Fibroblast of gingiva (primary cell): ENCODE results near the gene ARHGEF16.

Source experiments
- DNase-seq: peaks from one replicate; pipeline ENCODE4 v3.0.0-alpha.2; 2011; ENCODE audit warnings: low read depth

Gene ARHGEF16

DNA sequence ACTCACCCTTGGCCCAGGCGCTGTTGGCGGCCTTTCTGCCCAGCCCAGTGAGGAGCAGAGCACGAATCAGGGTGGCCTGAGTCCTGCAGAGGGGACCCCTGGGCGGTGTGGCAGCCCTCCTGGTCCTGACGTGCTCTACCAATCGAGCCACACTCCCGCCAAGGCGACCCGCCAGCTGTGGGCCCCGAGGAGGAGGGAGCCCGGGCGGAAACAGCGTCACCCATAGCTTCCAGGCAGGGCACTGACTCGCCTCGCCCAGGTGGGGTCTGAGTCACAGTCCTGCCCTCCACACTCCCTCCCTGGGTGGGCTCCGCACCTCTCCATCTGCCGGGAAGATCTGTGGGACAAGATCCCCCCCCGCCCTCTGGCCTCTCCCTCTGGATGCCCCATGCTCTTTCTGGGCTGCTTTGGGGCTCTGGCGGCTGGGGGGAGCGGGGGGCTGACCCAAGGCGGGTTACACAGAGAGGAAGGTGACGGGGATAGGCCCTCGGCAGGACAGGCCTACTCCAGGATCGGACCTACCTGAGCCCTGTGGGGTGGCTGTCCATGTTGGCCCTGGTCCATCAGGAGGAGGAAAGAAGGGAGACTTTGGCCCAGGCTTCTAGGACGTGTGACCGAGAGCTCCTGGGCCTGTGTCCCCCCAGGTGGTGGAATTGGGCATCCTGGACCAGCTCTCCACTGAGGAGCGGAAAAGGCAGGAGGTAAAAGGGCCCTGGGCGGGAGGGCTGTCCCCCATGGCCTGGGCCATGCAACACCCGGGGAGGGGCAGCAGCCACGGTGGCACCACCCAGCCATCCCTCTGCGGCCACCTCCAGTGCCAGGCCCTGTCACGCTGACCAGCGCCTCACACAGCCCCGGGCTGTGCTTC lies 14.0 kb downstream of the ARHGEF16 start:
- no peak for DNase-seq

- DNase-seq = no peak
Measured at GRCh38 chr1:3469104-3469848, 14.8 kb downstream of the ARHGEF16 start.

- DNase-seq = no peak
Measured at GRCh38 chr1:3469849-3470649, 15.6 kb downstream of the ARHGEF16 start.

- DNase-seq = no peak
Measured at GRCh38 chr1:3470650-3471355, 16.3 kb downstream of the ARHGEF16 start.

- peak; percentile 17 for DNase-seq
Measured at GRCh38 chr1:3471356-3472087, 17.1 kb downstream of the ARHGEF16 start.

- no peak for DNase-seq
Measured at GRCh38 chr1:3472088-3472850, 17.8 kb downstream of the ARHGEF16 start.

- DNase-seq = no peak
Measured at GRCh38 chr1:3472906-3473305, 18.4 kb downstream of the ARHGEF16 start.

GRCh38 chr1:3473381-3473844 lies 18.9 kb downstream of the ARHGEF16 start:
- DNase-seq = peak; percentile 86

- no peak for DNase-seq
Measured at GRCh38 chr1:3474016-3474415, 19.6 kb downstream of the ARHGEF16 start.

GRCh38 chr1:3474421-3474820 lies 20.0 kb downstream of the ARHGEF16 start:
- DNase-seq = no peak

- no peak for DNase-seq
Measured at GRCh38 chr1:3475839-3476573, 21.5 kb downstream of the ARHGEF16 start.

DNA sequence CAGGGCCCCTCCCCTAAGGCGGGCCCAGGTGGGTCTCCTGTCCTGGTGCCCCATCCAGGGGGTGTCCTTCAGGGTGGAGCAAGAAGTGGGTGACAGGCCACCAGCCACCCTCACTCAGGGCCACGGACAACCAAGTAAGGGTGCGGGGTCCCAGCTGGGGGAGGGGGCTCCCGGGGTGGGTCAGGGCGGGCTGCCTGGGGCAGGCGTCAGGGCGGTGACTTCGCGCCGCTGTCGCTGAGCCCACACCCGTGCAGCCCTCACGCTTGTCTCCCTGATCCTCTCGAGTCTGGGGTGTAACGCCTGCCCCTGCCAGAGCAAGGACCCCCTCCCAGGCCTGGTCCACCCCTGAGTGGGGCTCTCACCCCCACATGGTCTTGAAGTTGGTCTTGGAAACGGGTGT lies 22.2 kb downstream of the ARHGEF16 start:
- no peak for DNase-seq

- no peak for DNase-seq
Measured at GRCh38 chr1:3477241-3477995, 23.0 kb downstream of the ARHGEF16 start.

DNA sequence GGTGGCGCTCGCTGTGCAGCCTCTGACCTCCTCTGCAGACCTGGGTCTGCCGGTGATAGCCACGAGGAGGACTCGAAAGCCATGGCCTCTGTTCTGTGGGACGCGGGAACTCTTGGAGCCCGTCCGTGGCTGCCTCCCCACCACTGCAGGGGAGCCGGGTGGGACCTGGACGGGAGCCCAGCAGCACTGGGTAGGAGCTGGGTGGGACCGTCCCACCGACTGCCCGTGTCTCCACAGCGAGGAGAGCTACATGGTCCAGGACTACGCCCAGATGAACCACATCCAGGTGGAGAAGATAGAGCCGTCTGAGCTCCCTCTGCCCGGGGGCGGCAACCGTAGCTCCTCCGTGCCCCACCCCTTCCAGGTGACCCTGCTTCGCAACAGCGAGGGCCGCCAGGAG lies 23.7 kb downstream of the ARHGEF16 start:
- DNase-seq = no peak

DNA sequence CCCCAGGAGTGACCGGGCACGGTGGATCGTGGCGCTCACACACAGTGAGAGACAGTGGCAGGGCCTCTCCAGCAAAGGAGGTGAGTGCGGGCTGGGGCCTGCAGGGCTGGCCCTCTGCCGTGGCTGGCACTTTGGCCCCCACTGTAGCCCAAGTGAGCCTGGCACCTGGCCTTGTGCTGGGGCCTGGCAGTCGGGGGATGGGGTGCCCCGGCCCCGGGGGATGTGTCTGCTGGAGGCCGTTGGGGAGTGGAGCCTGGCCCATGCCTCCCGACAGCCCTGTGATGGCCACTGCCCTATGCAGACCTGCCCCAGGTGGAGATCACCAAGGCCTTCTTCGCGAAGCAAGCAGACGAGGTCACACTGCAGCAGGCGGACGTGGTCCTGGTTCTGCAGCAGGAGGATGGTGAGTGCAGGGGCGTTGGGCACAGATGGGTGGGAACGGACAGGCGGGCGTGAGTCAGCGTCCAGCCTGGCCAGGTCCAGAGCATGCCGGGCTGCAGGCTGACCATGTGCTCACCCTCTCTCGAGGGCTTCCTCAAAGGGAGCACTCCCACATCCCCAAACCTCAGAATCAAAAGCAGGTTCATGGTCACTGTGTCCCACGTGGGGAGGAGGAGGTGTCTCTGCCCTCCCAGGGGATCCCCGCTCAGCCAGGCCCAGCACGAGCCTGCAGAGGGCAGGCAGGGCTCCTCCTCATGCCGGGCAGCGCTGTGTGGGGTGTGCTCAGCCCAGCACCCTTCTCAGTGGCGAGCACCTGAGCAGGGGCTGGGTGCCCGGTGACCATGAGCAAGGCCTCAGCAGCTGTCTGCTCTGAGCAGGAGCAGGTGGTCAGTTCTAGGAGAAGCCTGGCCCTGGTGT lies 25.3 kb downstream of the ARHGEF16 start:
- no peak for DNase-seq

GRCh38 chr1:3480369-3480719 lies 25.9 kb downstream of the ARHGEF16 start:
- DNase-seq = no peak

- no peak for DNase-seq
Measured at GRCh38 chr1:3481046-3481445, 26.6 kb downstream of the ARHGEF16 start.

DNA sequence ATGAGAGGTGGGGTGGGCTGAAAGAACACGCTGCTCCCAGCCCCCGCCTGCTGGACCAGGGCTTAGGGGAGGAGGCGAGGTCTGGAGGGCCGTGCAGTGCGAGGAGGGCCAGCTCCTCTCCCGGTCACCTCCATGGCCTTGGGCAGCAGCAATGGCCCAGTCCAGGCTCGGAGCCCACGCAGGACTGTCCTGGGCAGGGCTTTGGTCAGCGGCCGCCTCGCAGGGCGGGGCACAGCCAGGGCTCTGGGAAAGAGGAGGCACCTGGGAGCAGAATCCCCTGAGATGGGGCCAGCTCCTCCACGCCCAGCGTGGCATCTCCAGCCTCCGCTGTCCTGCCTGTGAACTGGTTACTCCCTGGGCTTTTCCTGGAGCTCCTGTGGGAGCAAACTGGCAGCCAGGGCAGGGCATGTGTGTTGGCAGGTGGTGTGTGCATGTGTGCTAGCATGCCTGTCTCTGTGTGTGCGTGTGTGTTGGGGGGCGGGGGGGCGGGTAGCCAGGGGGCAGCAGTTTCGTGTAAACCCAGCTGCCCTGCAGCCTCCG lies 27.4 kb downstream of the ARHGEF16 start:
- no peak for DNase-seq
